GM18861 (cell line): ENCODE measurements around the gene SIGLEC8.
"Not testable (repeated sequence)": the region's sequence is repeated elsewhere in the genome, so short reads cannot be mapped to it uniquely, and the experiment has no call there.

ENCODE experiments used
- ATAC-seq: cut with Tn5 transposase; IDR thresholded peaks from one replicate; pipeline ENCODE4 v1.9.1; 2021; ENCODE audit not compliant: unreplicated experiment

Gene SIGLEC8

GRCh38 chr19:51473009-51473707 lies 14.9 kb upstream of the SIGLEC8 start:
- ATAC-seq: no peak

- no peak for ATAC-seq
These were observed 14.4 kb upstream of the SIGLEC8 start for GRCh38 chr19:51472607-51473006.

- ATAC-seq: no peak
These were observed 13.3 kb upstream of the SIGLEC8 start for GRCh38 chr19:51471527-51471926.

GRCh38 chr19:51470966-51471365 lies 12.7 kb upstream of the SIGLEC8 start:
- ATAC-seq: no peak

- ATAC-seq: no peak
These were observed 11.4 kb upstream of the SIGLEC8 start for GRCh38 chr19:51469629-51470028.

- no peak for ATAC-seq
These were observed 10.9 kb upstream of the SIGLEC8 start for GRCh38 chr19:51469162-51469561.

- no peak for ATAC-seq
These were observed 10.3 kb upstream of the SIGLEC8 start for GRCh38 chr19:51468545-51468920.

GRCh38 chr19:51467864-51468544 lies 9.8 kb upstream of the SIGLEC8 start:
- ATAC-seq: no peak

GRCh38 chr19:51466723-51467122 lies 8.5 kb upstream of the SIGLEC8 start:
- no peak for ATAC-seq

GRCh38 chr19:51463976-51464581 lies 5.8 kb upstream of the SIGLEC8 start:
- ATAC-seq: not testable (repeated sequence)

- ATAC-seq: no peak
These were observed 4.4 kb upstream of the SIGLEC8 start for GRCh38 chr19:51462681-51463080.

- ATAC-seq: no peak
These were observed 4.0 kb upstream of the SIGLEC8 start for GRCh38 chr19:51462276-51462675.

- no peak for ATAC-seq
These were observed 3.5 kb upstream of the SIGLEC8 start for GRCh38 chr19:51461723-51462161.

- ATAC-seq: no peak
These were observed 2.1 kb upstream of the SIGLEC8 start for GRCh38 chr19:51460164-51460992.

- ATAC-seq: no peak
These were observed 748 bp upstream of the SIGLEC8 start for GRCh38 chr19:51458899-51459505.

- no peak for ATAC-seq
These were observed 772 bp downstream of the SIGLEC8 start for GRCh38 chr19:51457351-51458013.

GRCh38 chr19:51456541-51457290 lies 1.5 kb downstream of the SIGLEC8 start:
- ATAC-seq: no peak

- no peak for ATAC-seq
These were observed 7.4 kb downstream of the SIGLEC8 start for GRCh38 chr19:51450730-51451307.

- no peak for ATAC-seq
These were observed 9.7 kb downstream of the SIGLEC8 start for GRCh38 chr19:51448411-51449016.
